NCI-H2196 treated with DMSO at 0.1 percent for 48 hours (cell line): Measurements from ENCODE around the gene PRIMPOL.
"Not testable (repeated sequence)": the region's sequence is repeated elsewhere in the genome, so short reads cannot be mapped to it uniquely, and the experiment has no call there.

Source experiments
- DNase-seq: peaks from one replicate; lab custom pipeline; 2025; ENCODE audit not compliant: unreplicated experiment; lab: John Stamatoyannopoulos, UW

Gene PRIMPOL

DNA sequence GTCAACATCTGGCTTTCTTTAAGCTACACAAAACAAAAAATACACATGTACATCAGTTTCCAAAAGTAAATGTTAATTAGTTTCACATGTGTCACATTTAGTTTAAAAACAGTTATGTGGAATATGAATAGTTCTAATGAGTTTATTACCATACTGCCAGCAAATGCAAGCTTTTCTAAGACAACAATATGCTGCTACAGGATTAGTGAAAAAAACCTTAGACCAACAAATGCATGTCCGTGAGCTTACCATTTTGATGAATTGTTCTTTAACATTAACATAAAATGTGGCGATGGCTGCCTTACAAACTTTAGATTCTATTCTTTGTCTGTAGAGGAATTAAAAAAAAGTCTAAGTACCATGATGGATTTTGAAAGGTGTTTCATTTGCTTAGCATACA is 52.6 kb downstream of the PRIMPOL start:
- DNase-seq: no peak

GRCh38 chr4:184705692-184706091 is 56.2 kb downstream of the PRIMPOL start:
- no peak for DNase-seq

- no peak for DNase-seq
Observed at GRCh38 chr4:184706453-184706852, 56.9 kb downstream of the PRIMPOL start.

DNA sequence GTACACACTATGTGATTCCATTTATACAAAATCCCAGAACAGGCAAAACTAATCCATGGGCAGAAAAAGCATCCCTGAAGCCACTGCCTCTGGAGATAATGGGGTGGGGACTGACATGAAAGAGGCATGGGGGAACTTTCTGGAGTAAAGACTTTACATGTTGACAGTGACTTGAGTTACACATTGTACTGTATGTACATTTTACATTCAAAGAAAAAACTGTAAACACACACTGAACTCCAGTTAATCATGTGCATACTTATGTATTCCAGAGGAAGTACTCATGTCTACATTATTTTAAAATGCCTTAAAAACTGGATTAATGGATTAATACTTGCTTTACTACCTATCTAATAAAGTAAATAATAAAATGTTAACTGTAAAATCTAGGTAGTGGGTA is 62.8 kb downstream of the PRIMPOL start:
- DNase-seq: no peak

GRCh38 chr4:184713887-184714286 is 64.3 kb downstream of the PRIMPOL start:
- DNase-seq: no peak

- DNase-seq: no peak
Observed at GRCh38 chr4:184715526-184715925, 66.0 kb downstream of the PRIMPOL start.

- DNase-seq: no peak
Observed at GRCh38 chr4:184719407-184719806, 69.9 kb downstream of the PRIMPOL start.

GRCh38 chr4:184721254-184721653 is 71.7 kb downstream of the PRIMPOL start:
- DNase-seq: no peak

DNA sequence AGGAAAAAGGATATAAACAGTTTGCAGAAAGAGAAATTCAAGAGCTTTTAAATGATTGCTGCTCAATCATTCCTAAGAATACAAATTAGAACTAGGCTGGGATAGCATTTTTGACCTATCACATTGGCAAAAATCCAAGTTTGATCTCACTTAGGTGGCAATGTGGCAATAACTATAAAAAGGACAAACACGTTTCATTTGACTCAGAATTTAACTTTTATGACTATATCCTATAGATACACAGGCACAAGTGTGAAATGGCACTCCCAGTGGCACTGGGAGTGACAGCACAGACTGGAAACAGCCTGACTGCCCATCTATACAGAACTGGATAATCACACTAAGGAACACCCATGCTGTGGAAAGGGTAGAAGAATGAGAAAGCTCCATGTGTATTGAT is 73.3 kb downstream of the PRIMPOL start:
- no peak for DNase-seq

- no peak for DNase-seq
Observed at GRCh38 chr4:184727430-184727829, 77.9 kb downstream of the PRIMPOL start.

GRCh38 chr4:184728858-184729257 is 79.3 kb downstream of the PRIMPOL start:
- DNase-seq: no peak

DNA sequence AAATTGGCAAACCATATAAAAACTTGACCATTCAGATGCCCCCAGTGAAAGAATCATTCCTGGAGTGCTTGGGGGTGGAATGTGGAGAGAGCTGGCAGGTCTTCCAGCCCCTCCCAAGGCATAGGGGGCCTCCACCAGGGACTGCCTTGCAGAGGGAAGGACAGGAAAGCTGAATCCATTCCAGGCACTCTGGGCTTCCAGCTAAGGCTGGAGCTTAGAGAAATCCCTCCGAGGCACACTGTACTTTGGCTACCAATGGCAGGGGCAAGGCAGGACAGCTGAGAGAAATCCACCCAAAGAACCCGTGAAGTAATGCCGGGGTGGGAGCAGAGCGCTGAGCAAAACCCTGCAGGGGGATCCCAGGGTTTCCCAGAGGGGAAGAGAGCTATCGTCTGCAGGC is 80.4 kb downstream of the PRIMPOL start:
- no peak for DNase-seq

DNA sequence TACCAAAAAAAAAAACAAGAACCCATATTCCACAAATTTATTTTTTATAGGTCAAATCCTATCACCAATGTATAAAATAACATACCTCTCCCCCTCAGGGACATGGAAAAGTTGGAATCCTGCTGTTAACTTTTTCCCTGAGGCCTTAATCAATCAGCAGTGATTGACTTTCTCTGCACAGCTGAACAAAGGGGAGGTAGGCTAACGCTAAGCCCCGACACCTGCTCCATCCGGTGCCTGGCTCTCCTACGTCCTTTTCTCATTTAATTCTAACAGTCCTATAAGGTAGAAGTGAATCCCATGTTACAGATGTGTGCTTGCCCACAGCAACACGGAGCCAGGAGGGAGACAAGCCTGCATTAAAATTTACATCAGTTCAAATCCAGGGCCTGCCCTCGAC is 81.5 kb downstream of the PRIMPOL start:
- no peak for DNase-seq

DNA sequence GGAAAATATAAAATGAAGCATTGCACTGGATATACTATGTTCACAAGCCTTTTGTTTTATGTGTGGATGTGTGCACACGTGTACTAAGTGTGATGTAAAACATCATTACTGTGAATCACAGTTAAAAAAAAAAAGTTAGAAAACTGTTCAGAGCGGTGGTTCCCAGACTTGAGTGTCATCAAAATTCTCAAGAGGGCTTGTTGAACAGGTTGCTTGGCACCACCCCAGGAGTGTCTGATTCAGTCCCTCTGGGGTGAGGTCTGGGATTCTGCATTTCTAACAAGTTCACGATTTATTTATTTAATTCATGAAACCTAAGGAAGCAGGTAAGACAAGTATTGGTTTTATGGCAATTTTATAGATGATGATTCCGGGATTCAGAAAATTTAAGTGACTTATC is 82.6 kb downstream of the PRIMPOL start:
- no peak for DNase-seq

DNA sequence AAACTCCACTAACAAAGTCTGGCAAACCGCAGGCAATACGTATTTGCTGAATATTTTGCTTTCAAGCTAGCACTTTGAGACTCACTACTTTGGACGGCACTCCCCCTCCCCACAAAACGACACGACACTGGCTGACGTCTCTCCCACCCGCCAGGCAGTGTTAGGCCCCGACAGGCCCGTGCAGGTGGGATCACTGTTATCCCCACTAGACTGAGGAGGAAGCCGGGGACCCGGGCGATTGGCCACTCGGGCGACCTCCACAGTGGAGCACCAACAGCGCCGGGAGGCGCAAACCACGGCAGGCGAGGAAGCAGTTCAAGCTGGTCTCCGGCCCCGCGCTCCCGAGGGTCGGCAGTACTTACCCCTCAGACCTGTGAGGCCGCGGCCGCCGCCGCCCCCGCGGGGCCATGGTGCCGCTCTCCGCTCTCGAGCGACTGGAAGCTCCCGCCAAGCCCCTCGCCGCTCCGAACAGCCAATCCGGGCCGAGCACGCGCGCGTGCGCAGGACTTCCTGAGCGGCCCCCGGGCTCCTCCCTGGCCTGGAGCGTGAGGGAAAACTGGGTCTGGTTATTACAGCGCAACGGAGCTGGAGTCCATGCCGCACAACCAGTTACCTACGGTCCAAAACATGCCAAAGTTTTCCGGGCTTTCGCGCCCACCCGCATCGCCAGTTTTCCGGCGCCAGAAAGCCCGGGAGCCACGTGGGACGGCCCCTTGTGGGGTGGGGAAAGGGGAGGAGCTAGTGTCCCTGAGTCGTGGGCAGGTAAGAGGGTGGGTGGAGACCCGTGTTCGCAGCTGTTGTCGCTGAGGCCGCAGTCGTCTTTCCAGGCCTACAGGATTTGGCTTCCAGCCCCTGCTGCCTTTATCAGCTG is 84.4 kb downstream of the PRIMPOL start, which contains the start of gene CENPU:
CENPU (minus strand) TSS at position 443 of the 871 bp plus-strand sequence; CDS start at position 409, 34 bp downstream.
- DNase-seq: peak; percentile 83

GRCh38 chr4:184734758-184735157 is 85.2 kb downstream of the PRIMPOL start:
- DNase-seq: no peak

GRCh38 chr4:184739575-184739974 is 90.0 kb downstream of the PRIMPOL start:
- not testable (repeated sequence) for DNase-seq

DNA sequence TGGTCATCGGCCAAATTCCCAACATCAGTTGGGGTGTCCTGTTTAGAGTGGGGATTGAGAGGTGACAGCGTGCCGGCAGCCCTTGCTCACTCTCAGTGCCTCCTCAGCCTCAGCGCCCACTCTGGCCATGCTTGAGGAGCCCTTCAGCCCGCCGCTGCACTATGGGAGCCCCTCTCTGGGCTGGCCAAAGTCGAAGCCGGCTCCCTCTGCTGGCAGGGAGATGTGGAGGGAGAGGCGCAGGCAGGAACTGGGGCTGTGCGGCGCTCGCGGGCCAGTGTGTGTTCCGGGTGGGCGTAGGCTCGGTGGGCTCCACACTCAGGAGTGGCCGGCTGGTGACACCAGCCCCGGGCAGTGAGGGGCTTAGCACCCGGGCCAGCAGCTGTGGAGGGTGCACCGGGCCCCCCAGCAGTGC is 91.4 kb downstream of the PRIMPOL start:
- DNase-seq: no peak

GRCh38 chr4:184741651-184742050 is 92.1 kb downstream of the PRIMPOL start:
- DNase-seq: not testable (repeated sequence)

GRCh38 chr4:184743650-184744049 is 94.1 kb downstream of the PRIMPOL start:
- no peak for DNase-seq

GRCh38 chr4:184744236-184744635 is 94.7 kb downstream of the PRIMPOL start:
- DNase-seq: no peak
